HT-29 (cell line): ENCODE measurements around the gene JAK1. TPM values are rescaled to one million over a fixed set of nuclear protein-coding genes. Genes with fewer than 3 reads are reported as not detected.

Experiments used
- DNase-seq: peaks from one replicate; pipeline ENCODE4 v3.0.0-alpha.2; 2015; ENCODE audit warnings: low spot score
- total RNA-seq: library from RNA; depleted of rRNA; stranded (reverse); fragments of >200 nt; shearing (Covaris generic); gene quantifications from 2 replicates; pipeline ENCODE4 v1.2.3, GENCODE V29; 2014

Gene JAK1
- total RNA-seq, 1 experiment from 2014 or later: 29.1 TPM

DNA sequence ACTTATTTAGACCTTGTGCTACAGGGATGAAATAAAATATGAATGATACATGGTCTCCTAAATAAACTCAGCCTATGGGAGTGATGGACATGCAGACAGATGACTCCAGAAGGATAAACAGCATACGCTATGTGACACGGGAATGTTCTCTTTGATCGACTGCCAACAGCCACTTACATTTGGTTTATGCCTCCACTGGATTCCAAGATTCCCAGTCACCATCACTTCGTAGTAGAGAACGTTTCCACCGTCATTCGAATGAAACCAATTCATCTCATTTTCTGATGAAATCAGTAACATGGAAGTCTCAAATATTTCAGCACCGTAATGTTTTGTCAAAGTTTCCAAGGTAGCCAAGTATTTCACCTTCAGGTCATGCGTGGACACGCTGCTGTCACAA is 99.7 kb downstream of the JAK1 start:
- no peak for DNase-seq

DNA sequence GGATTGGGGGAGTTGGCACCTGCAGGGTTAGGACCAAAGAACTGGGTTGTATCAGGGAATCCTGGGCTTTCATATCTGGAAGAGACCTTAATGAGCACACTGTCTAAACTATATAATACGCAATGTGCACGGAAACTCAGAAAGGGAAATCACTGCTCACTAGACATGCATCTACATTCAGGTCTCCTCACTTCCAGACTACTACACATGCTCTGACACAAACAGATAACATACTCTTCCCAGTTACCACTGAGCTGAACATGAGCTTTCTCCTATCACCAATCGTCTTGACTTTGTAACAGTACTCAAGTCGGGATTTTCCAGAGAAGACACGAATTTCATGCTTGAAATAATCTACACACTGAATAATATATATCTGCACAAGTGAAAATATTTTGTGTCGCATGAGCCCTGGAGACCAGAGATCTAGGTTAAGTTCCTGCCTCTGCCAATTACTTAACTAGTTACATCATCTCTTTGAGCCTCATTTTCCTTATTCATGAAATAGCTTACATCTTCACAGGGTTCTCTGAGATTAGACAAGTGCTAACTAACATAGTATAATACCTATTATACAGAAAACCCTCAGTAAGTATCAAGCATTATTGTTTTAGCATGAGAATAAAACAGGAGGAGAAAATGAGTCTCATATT is 101.1 kb downstream of the JAK1 start:
- DNase-seq: no peak

- DNase-seq: peak; percentile 65
Observed at GRCh38 chr1:64864018-64864940, 102.1 kb downstream of the JAK1 start.

DNA sequence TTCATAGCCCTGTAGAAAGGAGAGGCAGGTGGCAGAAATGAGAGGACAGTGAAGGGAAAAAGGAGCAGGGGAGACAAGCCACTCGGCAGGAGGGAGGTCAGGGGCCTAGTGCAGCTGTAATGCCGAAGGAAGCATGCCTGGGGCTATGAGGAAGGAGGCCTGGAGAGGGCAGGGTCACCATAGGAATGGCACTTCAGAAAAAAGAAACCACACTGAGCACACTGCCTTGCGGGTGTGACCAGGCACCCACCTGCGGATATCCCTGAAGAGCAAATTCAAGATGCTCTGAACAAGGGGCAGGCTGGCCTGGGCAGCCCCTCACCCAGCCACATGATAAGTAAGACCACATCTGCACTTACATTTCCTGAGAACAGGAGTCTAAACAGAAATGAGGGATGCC is 104.7 kb downstream of the JAK1 start:
- DNase-seq: peak; percentile 12

DNA sequence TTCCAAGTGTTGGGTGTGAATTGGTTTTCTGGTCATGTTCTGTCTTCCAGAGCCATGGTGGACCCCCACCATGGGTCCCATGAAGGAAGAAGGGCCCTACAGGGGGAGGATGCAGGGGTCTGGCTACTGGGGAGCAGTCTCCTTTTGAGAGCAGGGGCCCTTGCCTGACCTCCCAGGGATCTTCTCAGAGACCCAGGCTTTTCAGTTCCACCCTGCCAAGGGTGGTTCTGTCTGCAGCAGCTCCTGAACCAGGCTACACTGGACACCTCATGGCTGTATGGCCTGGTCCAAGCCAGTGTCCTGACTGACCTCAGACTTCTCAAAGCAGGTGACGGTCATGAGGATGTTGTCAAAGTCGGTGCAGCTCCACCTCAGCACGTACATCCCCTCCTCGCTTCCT is 109.0 kb downstream of the JAK1 start:
- no peak for DNase-seq

- no peak for DNase-seq
Observed at GRCh38 chr1:64856553-64856952, 109.8 kb downstream of the JAK1 start.

DNA sequence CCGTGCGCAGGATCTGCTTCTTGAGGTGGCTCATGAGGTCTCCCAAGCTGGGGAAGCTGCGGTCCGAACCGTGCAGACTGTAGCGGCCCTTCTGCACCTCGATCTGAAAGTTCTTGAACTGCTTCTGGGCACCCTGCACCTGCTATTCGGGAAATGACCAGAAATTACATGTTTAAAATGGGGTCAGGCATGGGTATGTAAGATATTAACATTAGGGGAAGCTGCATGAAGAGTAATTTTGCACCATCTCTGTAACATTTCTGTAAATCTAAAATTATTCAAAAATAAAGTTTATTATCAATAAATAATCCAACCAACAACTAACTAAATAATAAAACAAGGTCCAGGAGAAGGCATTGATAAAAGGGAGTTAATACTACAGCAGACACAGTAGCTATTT is 110.8 kb downstream of the JAK1 start:
- DNase-seq: no peak

DNA sequence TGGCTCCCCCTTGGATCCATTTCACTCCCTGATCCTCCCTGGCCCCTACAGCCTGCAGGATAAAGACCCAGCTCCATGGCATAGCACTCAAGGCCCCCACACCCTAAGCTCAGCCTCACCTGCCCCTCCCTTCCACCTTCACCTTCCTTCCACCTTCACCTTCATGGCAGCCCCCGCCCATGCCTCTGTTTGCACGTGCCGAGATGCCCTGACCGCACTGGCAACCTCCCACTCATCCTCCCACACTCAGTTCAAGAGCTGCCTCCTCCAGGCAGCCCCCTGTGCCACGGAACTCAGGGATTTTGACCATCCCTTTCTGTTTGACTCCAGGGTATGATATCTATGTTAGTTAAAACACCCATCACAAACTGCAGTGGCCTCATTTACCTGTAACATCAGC is 111.7 kb downstream of the JAK1 start:
- DNase-seq: no peak

DNA sequence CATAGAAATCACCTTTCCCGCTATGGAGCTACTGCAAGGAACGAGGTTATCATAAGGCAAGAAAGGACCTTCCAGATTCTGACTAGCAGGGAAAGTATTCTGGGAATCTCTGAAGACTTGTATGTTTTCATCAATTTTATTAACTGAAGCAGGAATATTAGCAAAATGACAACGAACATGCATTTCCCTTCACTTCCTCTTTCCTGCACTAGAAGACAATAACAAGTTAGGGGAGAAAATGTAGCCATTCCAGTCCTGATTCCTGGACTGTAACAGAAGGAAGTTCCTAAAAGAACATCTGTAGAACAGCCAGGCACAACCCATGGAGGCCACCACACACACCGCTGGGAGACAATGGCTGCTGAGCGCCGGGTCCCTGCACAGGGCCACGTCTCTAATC is 114.7 kb downstream of the JAK1 start:
- no peak for DNase-seq

GRCh38 chr1:64850846-64851245 is 115.5 kb downstream of the JAK1 start:
- no peak for DNase-seq

- no peak for DNase-seq
Observed at GRCh38 chr1:64849942-64850341, 116.4 kb downstream of the JAK1 start.

DNA sequence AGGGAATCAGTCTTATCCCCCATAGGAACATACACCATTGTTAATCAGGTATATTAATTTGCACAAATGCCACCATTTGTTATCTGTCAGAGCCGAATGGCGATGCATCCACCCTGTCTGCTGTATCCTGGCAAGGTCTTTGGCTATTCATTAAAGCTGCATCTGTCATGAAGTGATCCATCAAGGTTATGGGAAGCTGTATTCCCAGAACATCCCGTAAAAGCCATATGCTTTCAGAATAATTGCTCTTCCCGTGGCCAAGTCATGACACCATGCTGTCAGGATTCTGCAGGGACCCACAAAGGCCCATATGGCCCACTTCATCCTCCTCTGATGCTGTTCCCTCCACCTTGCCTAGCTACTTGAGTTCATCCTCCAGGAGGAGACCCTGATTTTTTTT is 117.5 kb downstream of the JAK1 start:
- no peak for DNase-seq

DNA sequence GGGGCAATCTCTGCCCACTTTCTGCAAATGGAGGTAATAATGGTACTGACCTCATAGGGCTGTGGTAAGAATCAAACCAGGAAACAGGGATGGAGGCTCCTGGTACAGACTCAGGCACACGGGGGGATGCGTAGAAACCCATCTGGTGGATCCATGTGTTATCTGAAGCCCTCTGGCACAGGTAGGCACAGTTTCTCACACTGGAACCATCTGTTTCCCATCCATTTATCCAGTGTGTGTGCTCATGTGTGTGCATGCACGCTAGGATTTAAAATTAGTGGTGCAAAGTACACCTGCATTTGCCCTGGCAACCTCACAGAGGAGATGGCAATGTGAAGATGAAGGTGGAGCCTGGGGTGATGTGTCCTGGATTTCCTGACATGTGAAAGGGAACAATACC is 118.2 kb downstream of the JAK1 start:
- DNase-seq: no peak

DNA sequence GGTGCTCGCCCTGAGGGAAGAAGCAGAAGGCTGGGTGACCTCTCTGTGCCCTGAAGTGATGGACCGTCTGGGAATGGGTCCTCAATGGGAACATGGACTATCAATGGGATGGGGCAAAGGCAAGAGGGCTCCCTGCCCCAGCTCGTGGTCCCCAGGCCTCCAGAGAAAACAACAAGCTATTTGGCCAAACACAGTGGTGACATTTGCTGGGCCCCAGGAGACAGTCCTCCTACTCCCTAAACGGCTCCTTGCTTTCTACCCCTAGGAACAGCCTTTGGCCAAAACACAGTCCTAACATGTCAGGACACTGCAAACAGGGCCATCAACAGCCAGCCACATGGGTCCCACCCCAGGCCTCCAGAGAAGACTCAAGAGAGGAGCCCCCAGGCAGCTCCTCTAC is 118.7 kb downstream of the JAK1 start:
- no peak for DNase-seq

GRCh38 chr1:64846573-64847430 is 119.5 kb downstream of the JAK1 start:
- no peak for DNase-seq

DNA sequence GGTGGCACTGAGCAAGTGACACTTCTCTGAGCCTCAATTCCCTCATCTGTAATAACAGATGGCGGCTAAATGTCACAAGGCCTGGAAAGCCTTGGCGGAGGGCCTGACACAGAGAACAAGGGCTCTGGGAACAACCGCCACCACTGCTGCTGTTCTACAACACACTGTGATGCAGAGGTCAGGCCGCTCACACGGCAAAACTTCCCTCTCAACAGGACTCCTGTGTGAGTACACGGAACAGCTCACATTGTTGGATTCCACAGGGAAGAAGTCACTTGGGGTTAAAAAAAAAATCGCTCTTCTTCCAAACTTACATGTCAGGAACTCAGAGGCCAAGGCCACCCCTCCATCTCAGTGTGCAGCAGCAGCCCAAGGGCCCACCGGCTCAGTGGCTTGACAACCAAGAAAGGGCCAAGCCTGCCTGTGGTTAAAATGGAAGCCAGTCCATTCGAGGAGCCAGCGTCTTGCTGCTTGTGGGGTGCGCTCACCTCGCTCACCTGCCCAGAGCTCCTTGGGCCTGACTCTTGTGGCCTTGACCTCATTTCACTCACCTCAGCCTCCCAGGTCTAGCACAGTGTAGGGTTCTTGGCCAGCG is 120.4 kb downstream of the JAK1 start:
- no peak for DNase-seq

GRCh38 chr1:64844609-64845008 is 121.7 kb downstream of the JAK1 start:
- DNase-seq: no peak

GRCh38 chr1:64844175-64844574 is 122.2 kb downstream of the JAK1 start:
- no peak for DNase-seq

GRCh38 chr1:64843675-64844074 is 122.7 kb downstream of the JAK1 start:
- no peak for DNase-seq

DNA sequence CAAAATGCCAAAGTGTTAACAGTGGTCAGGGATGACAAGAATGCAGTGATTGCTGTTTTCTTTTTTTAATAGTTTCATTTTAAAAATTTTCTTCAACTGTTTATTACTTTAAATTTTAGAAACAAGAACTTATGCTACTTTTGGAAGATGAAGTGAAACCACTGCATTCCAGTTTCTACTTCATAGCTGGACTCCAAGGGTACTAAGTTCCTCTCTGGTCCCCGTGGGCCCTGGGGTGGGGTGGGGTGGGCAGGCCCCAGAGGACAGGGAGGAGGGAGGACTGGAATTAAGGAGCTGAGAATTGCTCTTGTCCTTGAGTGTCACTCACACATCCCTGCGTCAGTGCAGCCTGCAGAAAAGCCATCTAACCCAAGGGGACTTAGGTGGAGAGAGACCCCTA is 124.1 kb downstream of the JAK1 start:
- DNase-seq: no peak

- no peak for DNase-seq
Observed at GRCh38 chr1:64841330-64842065, 124.9 kb downstream of the JAK1 start.
